Mucosa of rectum (tissue), 2 donors: ENCODE measurements around the gene ATP11A.

ENCODE experiments used
- H3K27ac ChIP-seq, 2 donors: one replicate each; pipeline ENCODE4 v1.7.0; 2013; ENCODE audit warnings: inconsistent platforms in 2 of 2, low read depth in 2 of 2, low read length in 2 of 2
- H3K27me3 ChIP-seq, 2 donors: one replicate each; pipeline ENCODE4 v1.7.0; 2013; ENCODE audit warnings: low read length in 2 of 2; ENCODE audit not compliant: control insufficient read depth in 2 of 2, insufficient read depth in 2 of 2
- H3K36me3 ChIP-seq, 2 donors: one replicate each; pipeline ENCODE4 v1.7.0; 2013; ENCODE audit warnings: low read length in 2 of 2; ENCODE audit not compliant: control insufficient read depth in 2 of 2, insufficient read depth in 2 of 2
- H3K4me1 ChIP-seq, 2 donors: one replicate each; pipeline ENCODE4 v1.7.0; 2013; ENCODE audit warnings: low read length in 2 of 2, mild to moderate bottlenecking in 1 of 2; ENCODE audit not compliant: control insufficient read depth in 2 of 2, insufficient read depth in 2 of 2
- H3K4me3 ChIP-seq, 2 donors: one replicate each; pipeline ENCODE4 v1.7.0; 2013; ENCODE audit warnings: low read length in 2 of 2
- H3K9ac ChIP-seq, 2 donors: one replicate each; pipeline ENCODE4 v1.7.0; 2013; ENCODE audit warnings: low read length in 2 of 2, low read depth in 1 of 2, mild to moderate bottlenecking in 1 of 2
- H3K9me3 ChIP-seq, 2 donors: one replicate each; pipeline ENCODE4 v1.7.0; 2013; ENCODE audit warnings: low read length in 2 of 2; ENCODE audit not compliant: control insufficient read depth in 2 of 2
- donor health status: healthy.
- donor health status: Normal muscosa, but diverticular disease.

The ATP11A gene

DNA sequence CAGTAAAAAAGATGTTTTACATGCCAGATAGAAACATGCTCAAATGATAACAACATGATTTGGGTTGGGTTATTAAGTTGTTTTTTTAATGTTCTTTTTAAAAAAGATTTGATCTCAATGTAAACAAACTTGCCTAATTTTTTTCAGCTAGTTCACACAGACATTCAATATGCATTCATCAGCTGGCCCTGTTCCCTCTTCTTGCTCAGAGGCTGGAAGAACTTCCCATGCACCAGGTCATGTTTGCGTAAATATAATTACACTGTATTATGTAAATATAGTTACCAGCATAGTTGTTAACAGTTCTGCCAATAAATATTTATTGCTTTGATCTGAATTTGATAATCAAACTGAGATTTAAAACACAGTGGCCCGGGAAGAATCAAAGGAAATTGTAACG is 70.6 kb downstream of the ATP11A start:
- H3K27ac ChIP-seq = no peak overlapping the region
- no peaks in the 10 kb centered on the region for H3K27me3 ChIP-seq
- H3K4me1 ChIP-seq = no peaks in the 10 kb centered on the region
- H3K4me3 ChIP-seq = no peak overlapping the region
- H3K9ac ChIP-seq = no peak overlapping the region
- H3K36me3 ChIP-seq = no peaks in the 10 kb centered on the region
- H3K9me3 ChIP-seq = no peaks in the 10 kb centered on the region

DNA sequence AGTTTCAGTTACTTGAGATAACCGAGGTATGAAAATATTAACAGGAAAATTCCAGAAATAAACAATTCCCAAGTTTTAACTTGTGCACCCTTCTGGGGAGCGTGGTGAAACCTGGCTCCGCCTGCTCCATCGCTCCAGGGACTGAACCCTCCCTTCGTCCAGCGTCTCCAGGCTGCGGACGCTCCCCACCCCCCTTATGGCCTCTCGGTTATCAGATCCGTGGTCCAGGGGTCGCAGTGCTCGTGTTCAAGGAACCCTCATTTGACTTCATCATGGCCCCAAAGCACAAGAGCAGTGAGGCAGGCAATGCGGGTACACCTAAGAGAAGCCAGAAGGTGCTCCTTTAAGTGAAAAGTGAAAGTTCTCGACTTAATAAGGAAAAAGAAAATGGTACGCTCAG is 71.1 kb downstream of the ATP11A start:
- no peak overlapping the region for H3K9ac ChIP-seq
- H3K27ac ChIP-seq = no peak overlapping the region

DNA sequence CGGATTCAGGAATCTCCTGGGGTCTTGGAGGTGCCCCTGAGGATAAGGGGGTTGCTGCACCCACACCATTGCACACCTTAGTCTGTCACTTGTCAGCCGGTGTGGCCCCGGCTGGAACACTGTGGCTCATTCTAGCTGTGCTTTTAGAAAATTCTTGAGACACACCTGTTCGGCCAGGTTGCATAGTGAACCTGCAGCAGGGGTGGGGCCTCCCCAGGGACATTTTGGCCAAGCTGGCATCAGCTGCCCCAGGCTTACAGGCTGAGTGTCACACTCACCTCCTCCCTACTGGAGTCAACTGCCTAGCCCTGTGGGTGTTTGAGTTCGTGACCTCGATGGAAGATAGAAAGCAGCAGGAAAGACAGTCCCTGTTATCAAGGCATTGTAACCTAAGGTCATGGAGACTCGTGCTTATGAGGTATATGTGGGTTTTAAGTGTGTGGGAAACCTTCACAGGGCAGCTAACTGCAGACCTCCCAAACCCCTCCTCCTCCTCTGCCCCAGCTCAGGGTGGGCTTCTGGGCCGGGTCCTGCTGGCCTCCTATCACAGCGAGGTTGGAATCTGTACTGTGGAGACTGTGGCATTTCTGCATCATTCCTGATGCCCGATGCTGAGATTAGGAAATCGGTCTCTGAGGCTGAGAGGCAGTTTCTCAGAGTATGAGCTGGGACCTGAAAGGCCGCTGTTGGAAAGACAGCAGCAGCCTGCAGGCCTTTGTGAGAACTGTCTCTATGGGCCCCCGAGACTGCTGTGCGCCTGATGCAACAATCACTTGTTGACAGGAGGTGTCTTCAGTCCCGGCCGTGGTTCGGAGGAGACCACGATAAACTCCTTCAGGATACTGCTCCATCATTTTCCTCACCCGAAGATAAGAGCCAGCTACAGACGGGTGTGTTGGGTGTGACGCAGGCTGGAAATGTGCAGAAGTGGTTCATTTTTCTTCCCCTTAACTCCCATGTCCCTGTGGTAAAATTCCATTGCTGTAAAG is 72.2 kb downstream of the ATP11A start:
- Histone ChIP-seq H3K36me3 (no peaks in the 10 kb centered on the region), H3K27me3 (no peaks in the 10 kb centered on the region), H3K9me3 (no peaks in the 10 kb centered on the region), H3K9ac (no peak overlapping the region), H3K4me3 (no peak overlapping the region), H3K27ac (no peak overlapping the region), H3K4me1 (no peaks in the 10 kb centered on the region)

More for the DNA sequence above, 71.1 kb downstream of the ATP11A start:
- Histone ChIP-seq H3K4me1 (no peaks in the 10 kb centered on the region), H3K27me3 (no peaks in the 10 kb centered on the region), H3K4me3 (peak overlapping the region in 1 of 2 donors; percentile 42), H3K36me3 (no peaks in the 10 kb centered on the region), H3K9me3 (no peaks in the 10 kb centered on the region)

DNA sequence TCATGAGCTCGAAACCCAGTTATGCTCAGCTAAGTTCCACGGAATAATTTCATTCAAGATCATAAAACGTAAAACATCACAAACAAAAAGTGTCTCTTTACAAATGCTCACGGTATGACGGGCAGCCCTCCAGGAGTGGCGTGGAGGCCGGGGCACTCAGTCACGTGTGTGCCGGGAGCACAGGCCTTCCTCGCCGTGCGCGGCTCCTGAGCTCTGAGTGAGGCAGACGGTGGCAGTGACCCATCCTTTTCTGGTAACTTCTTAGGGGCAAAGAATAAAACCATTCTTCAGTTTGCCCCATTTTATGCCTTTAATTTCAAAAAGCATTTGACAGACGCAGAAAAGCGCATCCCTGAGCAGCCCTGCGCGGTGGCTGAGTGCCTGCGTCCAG is 72.8 kb downstream of the ATP11A start:
- H3K4me1 ChIP-seq = no peaks in the 10 kb centered on the region
- H3K9me3 ChIP-seq = no peaks in the 10 kb centered on the region
- no peak overlapping the region for H3K9ac ChIP-seq
- no peaks in the 10 kb centered on the region for H3K36me3 ChIP-seq
- H3K27ac ChIP-seq = no peak overlapping the region
- H3K4me3 ChIP-seq = no peak overlapping the region
- H3K27me3 ChIP-seq = no peaks in the 10 kb centered on the region

DNA sequence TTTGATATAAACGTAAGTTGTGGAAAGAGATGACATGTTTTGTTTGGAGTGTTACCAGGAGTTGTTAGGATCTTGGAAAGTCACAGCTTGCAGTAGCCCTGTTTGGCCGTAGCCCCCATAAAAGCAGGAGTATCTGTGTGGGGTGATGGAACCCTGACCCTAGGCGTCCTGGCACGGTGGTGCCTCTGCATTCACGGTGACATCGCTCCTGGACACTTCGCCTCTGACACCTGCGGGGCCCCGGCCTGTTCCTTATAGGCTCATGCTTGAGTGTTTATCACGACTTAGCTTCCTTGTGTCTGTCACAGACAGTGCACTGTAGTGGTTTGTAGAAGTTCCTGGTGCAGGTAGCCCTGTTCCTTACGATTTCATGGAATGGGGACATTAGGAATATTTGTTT is 74.2 kb downstream of the ATP11A start:
- H3K27ac ChIP-seq = no peak overlapping the region
- H3K27me3 ChIP-seq = peaks cover 0 to under 1% of the 10 kb centered on the region in 2 donors
- H3K4me3 ChIP-seq = no peak overlapping the region
- no peaks in the 10 kb centered on the region for H3K4me1 ChIP-seq
- no peaks in the 10 kb centered on the region for H3K36me3 ChIP-seq
- no peak overlapping the region for H3K9ac ChIP-seq
- H3K9me3 ChIP-seq = no peaks in the 10 kb centered on the region

DNA sequence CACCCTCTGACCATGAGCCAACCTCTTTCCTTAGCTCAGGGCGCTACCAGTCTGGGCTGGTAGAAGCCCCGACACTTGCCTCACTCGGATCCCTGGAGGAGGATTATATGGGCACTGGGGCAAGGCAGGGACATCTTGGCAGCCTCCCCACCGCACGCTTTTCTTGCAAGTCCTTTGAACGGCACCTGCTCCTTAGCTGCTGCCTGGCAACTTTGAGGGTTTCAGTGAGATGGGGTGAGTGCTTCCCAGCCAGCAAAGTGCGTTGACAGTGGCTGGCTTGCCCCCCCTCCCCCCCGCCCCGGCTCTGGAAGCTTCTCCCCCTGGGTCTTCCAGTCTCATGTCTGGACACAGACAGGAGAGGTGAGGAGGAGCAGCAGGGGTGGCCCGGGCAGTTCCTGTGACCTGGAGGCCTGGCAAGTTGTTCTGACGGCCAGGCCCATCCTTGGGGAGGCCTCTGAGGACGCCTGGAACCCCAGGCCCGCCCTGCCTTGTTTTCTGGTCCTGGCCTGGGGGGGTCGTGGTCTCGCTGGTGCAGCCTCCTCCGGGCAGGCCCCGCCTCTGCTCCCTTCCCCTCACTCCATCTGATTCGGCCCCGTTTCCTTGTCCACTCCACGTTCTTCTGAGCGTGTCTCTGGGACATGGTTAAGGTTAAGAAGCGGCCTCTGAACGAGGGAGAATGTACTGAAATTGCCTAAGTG is 75.2 kb downstream of the ATP11A start:
- Histone ChIP-seq H3K27me3 (peaks cover 0 to 9% of the 10 kb centered on the region in 2 donors), H3K9me3 (no peaks in the 10 kb centered on the region), H3K4me1 (no peaks in the 10 kb centered on the region), H3K4me3 (no peak overlapping the region), H3K36me3 (no peaks in the 10 kb centered on the region), H3K27ac (no peak overlapping the region), H3K9ac (no peak overlapping the region)

DNA sequence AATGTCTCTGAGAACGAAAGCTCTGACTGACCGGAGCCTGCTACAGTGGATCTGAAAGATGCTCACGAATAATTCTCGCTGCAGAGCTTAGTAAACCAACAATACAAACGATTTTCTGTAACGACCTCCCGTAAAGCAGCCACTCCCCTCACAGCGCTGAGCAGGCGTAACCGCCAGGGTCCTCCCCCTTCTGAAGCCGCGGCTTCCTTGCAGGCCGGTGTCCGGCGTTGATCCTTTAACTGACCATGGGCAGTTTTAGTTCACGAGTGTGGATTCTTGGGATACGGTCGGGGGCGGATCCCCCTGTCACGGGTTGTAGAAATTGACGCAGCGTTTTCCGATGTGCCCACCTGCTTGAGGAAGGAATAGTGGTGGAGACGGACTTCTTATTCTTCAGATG is 75.9 kb downstream of the ATP11A start:
- no peaks in the 10 kb centered on the region for H3K4me1 ChIP-seq
- no peak overlapping the region for H3K4me3 ChIP-seq
- H3K9ac ChIP-seq = no peak overlapping the region
- no peaks in the 10 kb centered on the region for H3K36me3 ChIP-seq
- H3K27ac ChIP-seq = no peak overlapping the region
- peaks cover 0 to 9% of the 10 kb centered on the region in 2 donors for H3K27me3 ChIP-seq
- no peaks in the 10 kb centered on the region for H3K9me3 ChIP-seq

DNA sequence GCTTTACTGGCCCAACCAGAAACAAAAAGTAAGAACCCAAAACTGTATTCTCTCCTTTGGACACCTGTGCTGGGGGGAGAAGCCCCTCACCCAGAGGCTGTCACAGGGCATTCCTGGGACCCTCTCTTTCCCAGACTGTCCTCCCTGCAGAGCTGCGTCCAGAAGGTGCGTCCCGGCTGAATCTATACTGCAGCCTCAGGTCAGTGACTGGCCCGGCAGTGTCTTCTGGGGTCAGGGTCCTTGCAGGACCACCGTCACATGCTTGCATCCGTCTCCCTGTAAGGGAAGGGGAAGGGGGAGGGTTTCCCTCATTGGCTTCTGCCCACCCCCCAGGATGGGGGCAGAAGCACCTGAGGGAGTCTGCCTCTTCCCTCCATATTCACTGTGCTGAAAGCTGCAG is 76.5 kb downstream of the ATP11A start:
- Histone ChIP-seq H3K36me3 (no peaks in the 10 kb centered on the region), H3K4me3 (no peak overlapping the region), H3K9ac (no peak overlapping the region), H3K27me3 (peaks cover under 1 to 9% of the 10 kb centered on the region in 2 donors), H3K27ac (no peak overlapping the region), H3K9me3 (no peaks in the 10 kb centered on the region), H3K4me1 (peaks cover 0 to 4% of the 10 kb centered on the region in 2 donors)

DNA sequence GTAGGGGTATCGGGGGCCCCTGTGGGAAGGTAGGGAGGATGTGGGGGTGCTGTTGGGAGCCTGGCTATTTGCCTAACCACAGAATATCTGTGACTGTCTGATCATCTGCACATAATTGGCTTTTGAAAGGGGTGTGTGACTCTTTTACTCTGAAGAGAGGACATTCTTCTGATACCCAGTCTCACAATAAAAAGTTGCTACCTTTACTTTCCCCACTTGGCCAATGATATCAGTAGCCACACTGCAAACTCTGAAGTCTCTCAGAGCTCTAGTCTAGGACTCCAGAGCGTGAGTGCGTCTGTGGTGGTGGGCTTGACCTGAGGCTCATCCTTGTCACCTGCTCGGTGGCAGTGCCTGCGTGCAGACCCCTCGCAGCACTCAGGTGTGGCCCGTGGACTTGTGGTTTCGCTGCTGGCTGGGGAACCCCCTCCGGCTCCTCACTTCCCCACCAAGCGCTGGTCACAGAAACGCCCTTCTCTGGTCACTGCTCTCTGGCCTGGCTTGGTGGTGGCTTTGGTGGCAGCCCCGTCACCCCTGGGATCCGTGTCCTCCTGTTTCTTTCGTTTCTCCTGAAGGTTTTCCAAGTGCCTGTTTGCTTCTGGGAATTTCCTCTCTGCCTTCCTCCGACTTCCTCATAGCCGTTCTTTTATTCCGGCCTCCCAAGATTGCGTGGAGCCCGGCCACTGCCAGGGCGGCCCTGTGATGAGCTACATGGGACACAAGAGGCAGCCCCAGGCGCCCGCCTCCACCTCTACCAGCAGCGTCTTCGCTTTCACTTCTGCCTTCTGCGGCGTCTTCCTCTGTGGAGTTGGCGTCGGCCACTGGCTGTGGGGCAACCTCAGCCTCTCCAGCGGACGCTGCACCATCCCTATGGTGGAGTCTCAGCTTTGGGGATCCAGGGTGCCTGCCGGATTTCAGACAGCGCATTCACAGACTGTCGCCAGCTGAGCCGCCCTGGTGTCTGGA is 78.0 kb downstream of the ATP11A start:
- no peak overlapping the region for H3K27ac ChIP-seq
- H3K27me3 ChIP-seq = peaks cover 3 to 9% of the 10 kb centered on the region in 2 donors
- H3K4me1 ChIP-seq = peaks cover 4 to 10% of the 10 kb centered on the region in 2 donors
- peak overlapping the region in 1 of 2 donors; percentile 37 for H3K4me3 ChIP-seq
- no peaks in the 10 kb centered on the region for H3K9me3 ChIP-seq
- H3K9ac ChIP-seq = no peak overlapping the region
- H3K36me3 ChIP-seq = no peaks in the 10 kb centered on the region
